Kidney glomerular epithelial cell (primary cell): ENCODE results near the gene FOXN1.
"Not testable (repeated sequence)": the region's sequence is repeated elsewhere in the genome, so short reads cannot be mapped to it uniquely, and the experiment has no call there.

Experiments
- DNase-seq: peaks from one replicate; lab custom pipeline; 2025; lab: John Stamatoyannopoulos, UW

The FOXN1 gene

GRCh38 chr17:28505986-28506665, at the start of gene FOXN1:
FOXN1 (plus strand) TSS chr17:28506348; CDS start chr17:28523970, 17,622 bp downstream.
- DNase-seq = no peak

- DNase-seq = no peak
These were observed 48.3 kb upstream of the FOXN1 start for GRCh38 chr17:28457890-28458289.

GRCh38 chr17:28458881-28459280, 47.3 kb upstream of the FOXN1 start:
- not testable (repeated sequence) for DNase-seq

GRCh38 chr17:28460901-28461300, 45.2 kb upstream of the FOXN1 start:
- no peak for DNase-seq

- DNase-seq = no peak
These were observed 40.1 kb upstream of the FOXN1 start for GRCh38 chr17:28466001-28466400.

- DNase-seq = no peak
These were observed 39.6 kb upstream of the FOXN1 start for GRCh38 chr17:28466521-28467048.

- no peak for DNase-seq
These were observed 38.6 kb upstream of the FOXN1 start for GRCh38 chr17:28467456-28468025.

GRCh38 chr17:28468033-28468735, 38.0 kb upstream of the FOXN1 start:
- DNase-seq = not testable (repeated sequence)

GRCh38 chr17:28468781-28469180, 37.4 kb upstream of the FOXN1 start:
- DNase-seq = no peak

- DNase-seq = no peak
These were observed 36.8 kb upstream of the FOXN1 start for GRCh38 chr17:28469376-28469775.

- no peak for DNase-seq
These were observed 35.8 kb upstream of the FOXN1 start for GRCh38 chr17:28470266-28470913.

GRCh38 chr17:28470914-28471366, 35.2 kb upstream of the FOXN1 start:
- no peak for DNase-seq

- no peak for DNase-seq
These were observed 34.4 kb upstream of the FOXN1 start for GRCh38 chr17:28471531-28472342.

GRCh38 chr17:28472871-28473497, 33.2 kb upstream of the FOXN1 start:
- DNase-seq = no peak

GRCh38 chr17:28473542-28473941, 32.6 kb upstream of the FOXN1 start, which contains the start of gene SLC13A2:
SLC13A2 (plus strand) TSS chr17:28473644; CDS start chr17:28473713, 69 bp downstream.
- DNase-seq = no peak

GRCh38 chr17:28474111-28474531, 32.0 kb upstream of the FOXN1 start:
- DNase-seq = no peak

GRCh38 chr17:28475151-28475900, 30.8 kb upstream of the FOXN1 start:
- no peak for DNase-seq

- DNase-seq = no peak
These were observed 29.9 kb upstream of the FOXN1 start for GRCh38 chr17:28476076-28476865.

- DNase-seq = no peak
These were observed 28.2 kb upstream of the FOXN1 start for GRCh38 chr17:28477928-28478327.
